HCT116 (cell line): ENCODE measurements around the gene C2CD2L. TPM values are rescaled to one million over a fixed set of nuclear protein-coding genes. Genes with fewer than 3 reads are reported as not detected.
A peak's percentile ranks its signal among the peaks of the same experiment; 100 is the strongest.

Experiments
- ATAC-seq: fragments of 200-7000 bp; cut with Tn5 transposase; 2 replicates; pipeline ENCODE4 v1.9.1; 2020; ENCODE audit warnings: mild to moderate bottlenecking, moderate library complexity
- BruUV-seq: library from RNA; stranded (reverse); fragments of 400-500 nt; replicated peaks from 2 replicates; lab custom pipeline; 2021; lab: Mats Ljungman, UMichigan
- CTCF ChIA-PET: fragments of 300-600 bp; sonication (Branson Sonifier 250); formaldehyde crosslinking; loops from one replicate; lab custom pipeline; 2021; ENCODE audit warnings: antibody characterized with exemption; lab: Charles Lee
- POLR2A ChIA-PET: fragments of 300-600, 350-600 bp; sonication (Branson Sonifier 250); formaldehyde crosslinking; loops from one replicate; lab custom pipeline; 2021; ENCODE audit warnings: antibody characterized with exemption; lab: Charles Lee
- RAD21 ChIA-PET, 2 experiments: fragments of 300-600 bp; sonication (Branson Sonifier 250); formaldehyde crosslinking; loops; one replicate each; lab custom pipeline; 2023; ENCODE audit warnings: low total read pairs in 2 of 2; ENCODE audit not compliant: uncharacterized antibody in 2 of 2, unreplicated experiment in 2 of 2, low non-redundant PET in 1 of 2; lab: Charles Lee
- DNase-seq: peaks from one replicate; pipeline ENCODE4 v3.0.0-alpha.2; 2010; ENCODE audit warnings: low read depth, low spot score
- H2AFZ ChIP-seq: fragments of 200-600 bp; shearing (Covaris generic), sonication (generic); 2 replicates; pipeline ENCODE4 v1.6.1; 2017; ENCODE audit warnings: low read depth, mixed run types, mixed read lengths, antibody characterized with exemption, low read length; ENCODE audit not compliant: poor library complexity, severe bottlenecking
- H3K27ac ChIP-seq: 2 replicates; pipeline ENCODE4 v1.5.1; 2012; ENCODE audit warnings: low read depth, low read length
- H3K27me3 ChIP-seq: fragments of 200-600 bp; sonication (generic); 2 replicates; pipeline ENCODE4 v1.6.1; 2016; ENCODE audit warnings: mixed run types, low read length, mixed read lengths; ENCODE audit not compliant: insufficient read depth
- H3K36me3 ChIP-seq, 2 experiments: fragments of 200-500 bp in 1 of 2; fragments of 200-600 bp in 1 of 2; sonication (Bioruptor generic) in 1 of 2; sonication (generic) in 1 of 2; 2 replicates each; pipeline versions ENCODE4 v1.5.1 to v1.6.1; 2014 to 2016; ENCODE audit warnings: low read length in 2 of 2, inconsistent platforms in 1 of 2, mixed read lengths in 1 of 2, mixed run types in 1 of 2; ENCODE audit not compliant: insufficient read depth in 2 of 2, control insufficient read depth in 1 of 2
- H3K4me1 ChIP-seq, 2 experiments: fragments of 200-600 bp in 1 of 2; sonication (generic) in 1 of 2; 2 replicates each; pipeline versions ENCODE4 v1.5.1 to v1.6.1; 2012 to 2017; ENCODE audit warnings: low read length in 2 of 2, inconsistent platforms in 1 of 2, mild to moderate bottlenecking in 1 of 2, mixed read lengths in 1 of 2, mixed run types in 1 of 2, moderate library complexity in 1 of 2; ENCODE audit not compliant: insufficient read depth in 2 of 2, control insufficient read depth in 1 of 2
- H3K4me2 ChIP-seq: fragments of 200-600 bp; sonication (generic); 2 replicates; pipeline ENCODE4 v1.6.1; 2017; ENCODE audit warnings: mixed run types, low read length, mixed read lengths
- H3K4me3 ChIP-seq, 2 experiments: fragments of 200-600 bp in 1 of 2; sonication (generic) in 1 of 2; replicated peaks in 1 of 2; 2 replicates each; pipeline ENCODE4 v1.5.1; 2011 to 2016; ENCODE audit warnings: low read length in 2 of 2, control low read depth in 1 of 2, low read depth in 1 of 2, mild to moderate bottlenecking in 1 of 2, mixed read lengths in 1 of 2, mixed run types in 1 of 2
- H3K79me2 ChIP-seq: fragments of 200-600 bp; sonication (generic); 2 replicates; pipeline ENCODE4 v1.6.1; 2017; ENCODE audit warnings: mild to moderate bottlenecking, mixed run types, low read length, moderate library complexity, mixed read lengths; ENCODE audit not compliant: insufficient read depth
- H3K9ac ChIP-seq: fragments of 200-600 bp; sonication (generic); 2 replicates; pipeline ENCODE4 v1.6.1; 2016; ENCODE audit warnings: low read length, mixed read lengths
- H3K9me2 ChIP-seq: fragments of 200-600 bp; sonication (generic), shearing (Covaris generic); 2 replicates; pipeline ENCODE4 v1.6.1; 2017; ENCODE audit warnings: mixed run types, mild to moderate bottlenecking, moderate library complexity; ENCODE audit not compliant: insufficient read depth
- H3K9me3 ChIP-seq, 2 experiments: fragments of 200-500 bp in 1 of 2; fragments of 200-600 bp in 1 of 2; sonication (Bioruptor generic) in 1 of 2; sonication (generic) in 1 of 2; 2 replicates each; pipeline ENCODE4 v1.6.1; 2014 to 2017; ENCODE audit warnings: low read length in 2 of 2, mixed read lengths in 2 of 2, inconsistent platforms in 1 of 2, low read depth in 1 of 2, mild to moderate bottlenecking in 1 of 2, mixed run types in 1 of 2, moderate library complexity in 1 of 2; ENCODE audit not compliant: control insufficient read depth in 1 of 2, insufficient read depth in 1 of 2
- H4K20me1 ChIP-seq: fragments of 200-600 bp; sonication (generic), shearing (Covaris generic); 2 replicates; pipeline ENCODE4 v1.6.1; 2017; ENCODE audit warnings: mixed run types, mild to moderate bottlenecking, moderate library complexity; ENCODE audit not compliant: insufficient read depth
- CBX3 ChIP-seq: IDR thresholded peaks from 2 replicates; pipeline ENCODE4 v1.6.1; 2012; ENCODE audit warnings: low read depth
- CEBPB ChIP-seq: IDR thresholded peaks from 2 replicates; pipeline ENCODE4 v1.6.1; 2012; ENCODE audit warnings: low read depth
- EGR1 ChIP-seq: IDR thresholded peaks from 2 replicates; pipeline ENCODE4 v1.6.1; 2012; ENCODE audit warnings: low read depth
- ELF1 ChIP-seq: IDR thresholded peaks from 2 replicates; pipeline ENCODE4 v1.6.1; 2012; ENCODE audit warnings: low read depth, borderline replicate concordance
- EZH2phosphoT487 ChIP-seq: fragments of 200-600 bp; IDR thresholded peaks from 2 replicates; pipeline ENCODE4 v1.6.1; 2018; ENCODE audit warnings: antibody characterized with exemption, borderline replicate concordance
- POLR2AphosphoS5 ChIP-seq: IDR thresholded peaks from 2 replicates; pipeline ENCODE4 v1.6.1; 2011; ENCODE audit warnings: mild to moderate bottlenecking, low read depth, low read length, moderate library complexity
- SIN3A ChIP-seq: IDR thresholded peaks from 2 replicates; pipeline ENCODE4 v1.6.1; 2012; ENCODE audit warnings: low read depth
- SP1 ChIP-seq: IDR thresholded peaks from 2 replicates; pipeline ENCODE4 v1.6.1; 2012; ENCODE audit warnings: low read depth
- YY1 ChIP-seq: IDR thresholded peaks from 2 replicates; pipeline ENCODE4 v1.6.1; 2011; ENCODE audit warnings: low read length, low read depth, moderate library complexity, mild to moderate bottlenecking; ENCODE audit not compliant: insufficient replicate concordance; ENCODE audit errors: extremely low read depth
- ZFX ChIP-seq: fragments of 450-650 bp; IDR thresholded peaks from 2 replicates; pipeline ENCODE4 v1.6.1; 2017
- ZNF274 ChIP-seq: fragments of 200-500 bp; sonication (Bioruptor generic); IDR thresholded peaks from 2 replicates; pipeline ENCODE4 v1.6.1; 2014; ENCODE audit warnings: mild to moderate bottlenecking, low read depth, low read length, inconsistent platforms
- intact Hi-C: fragments of 100-400 bp; cut with micrococcal nuclease; formaldehyde crosslinking; loops from 2 replicates; pipeline ENCODE4 v1.10.0; 2022
- total RNA-seq: library from RNA; stranded (reverse); gene quantifications from one replicate; pipeline ENCODE4 v1.2.1, GENCODE V29; 2021; ENCODE audit not compliant: unreplicated experiment
- TF ChIP-seq, protein P1 (sequence below): IDR thresholded peaks from 2 replicates; pipeline ENCODE4 v1.6.1; 2011; ENCODE audit warnings: mild to moderate bottlenecking, low read length, moderate library complexity; ENCODE audit not compliant: insufficient replicate concordance; ENCODE audit errors: extremely low read depth
- TF ChIP-seq, protein P2 (sequence below), 3 experiments: fragments of 200-600 bp in 1 of 3; sonication (generic) in 1 of 3; IDR thresholded peaks in 2 of 3; conservative IDR thresholded peaks in 1 of 3; 2 replicates each; pipeline ENCODE4 v1.5.1; 2012 to 2017; ENCODE audit warnings: low read depth in 2 of 3, low read length in 2 of 3, antibody characterized with exemption in 1 of 3, borderline replicate concordance in 1 of 3, control low read depth in 1 of 3, mild to moderate bottlenecking in 1 of 3, mixed read lengths in 1 of 3, mixed run types in 1 of 3, moderate library complexity in 1 of 3; ENCODE audit not compliant: insufficient read depth in 1 of 3
- TF ChIP-seq, protein P3 (sequence below): IDR thresholded peaks from 2 replicates; pipeline ENCODE4 v1.6.1; 2012; ENCODE audit warnings: low read depth

C2CD2L gene
- total RNA-seq, 1 experiment from 2014 or later = 12.4 TPM

DNA sequence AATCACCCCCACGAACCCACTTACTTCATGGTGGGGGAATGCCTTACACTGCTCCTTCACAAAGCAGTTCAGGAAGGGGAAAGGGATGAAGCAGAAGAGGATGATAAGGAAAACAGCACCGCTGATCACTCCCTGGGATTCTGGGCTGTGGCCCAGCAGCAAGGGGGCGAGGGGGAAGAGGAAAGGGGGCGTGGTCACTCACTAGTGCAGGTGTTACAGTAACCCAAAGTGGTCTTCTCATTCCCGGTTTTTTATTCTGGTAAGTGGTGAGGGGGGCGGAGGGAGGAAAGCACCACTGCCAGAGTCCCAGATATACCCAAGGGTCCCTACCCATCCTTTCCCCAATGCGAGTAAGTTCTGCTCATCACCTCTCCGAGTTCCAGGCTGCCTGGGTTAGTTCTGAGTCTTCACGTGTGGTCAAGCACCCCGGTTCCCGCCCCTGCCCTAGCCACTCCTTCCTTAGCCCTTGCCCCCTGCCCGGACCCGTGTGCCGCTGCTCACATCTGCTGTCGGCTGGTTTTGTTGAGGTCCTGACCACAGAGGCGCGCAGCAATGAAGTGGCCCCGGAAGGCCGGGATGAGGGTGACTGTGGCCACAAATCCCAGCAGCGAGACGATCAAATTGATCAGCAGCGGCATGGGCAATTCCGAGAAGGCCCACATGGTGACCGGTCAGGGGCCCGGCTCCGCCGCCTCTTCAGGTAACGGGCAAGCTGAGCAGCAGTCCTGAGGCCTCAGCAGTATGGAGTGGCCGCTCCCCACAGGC lies 6.0 kb upstream of the C2CD2L start:
- Histone ChIP-seq H3K36me3 (peaks cover 10 to 25% of the 10 kb centered on the region in 2 experiments; a peak in 3 of 4 replicates), H4K20me1 (no peaks in the 10 kb centered on the region), H3K79me2 (peaks cover 32% of the 10 kb centered on the region), H2AFZ (peak overlapping the region; percentile 87), H3K4me2 (peak overlapping the region; percentile 89), H3K27ac (peak overlapping the region; percentile 96), H3K27me3 (no peaks in the 10 kb centered on the region), H3K9me2 (no peaks in the 10 kb centered on the region), H3K9me3 (no peaks in the 10 kb centered on the region), H3K4me3 (peak overlapping the region; percentile 58 to 78), H3K4me1 (peaks cover 28 to 37% of the 10 kb centered on the region in 2 experiments), H3K9ac (peak overlapping the region; percentile 81)
- DNase-seq (no peak), ATAC-seq (peak; percentile 60)
- ChIA-PET RAD21 (interaction anchor here in 1 of 2 experiments (0.7 to 1.0 kb wide), 2 partner anchors 16 to 20 kb away, joined by 4 to 7 read pairs; partner anchors contain the start of gene HINFP), POLR2A (interaction anchor here (0.8 to 1.9 kb wide), 9 partner anchors 11 to 95 kb away, joined by 3 to 20 read pairs (median 3); partner anchors contain the start of genes HINFP, HMBS, NLRX1 and VPS11), CTCF (interaction anchor here (0.6 to 1.8 kb wide), 8 partner anchors 10 to 273 kb away, joined by 3 to 6 read pairs (median 4); partner anchors contain the start of genes CBL and VPS11)
- intact Hi-C loops = loop anchor here (2.0 to 10.0 kb wide), 6 partner anchors 68 to 371 kb away; partner anchors contain the start of genes NLRX1 and USP2
- TSS peak; percentile 51 for BruUV-seq
- TF ChIP-seq, protein P1, sequence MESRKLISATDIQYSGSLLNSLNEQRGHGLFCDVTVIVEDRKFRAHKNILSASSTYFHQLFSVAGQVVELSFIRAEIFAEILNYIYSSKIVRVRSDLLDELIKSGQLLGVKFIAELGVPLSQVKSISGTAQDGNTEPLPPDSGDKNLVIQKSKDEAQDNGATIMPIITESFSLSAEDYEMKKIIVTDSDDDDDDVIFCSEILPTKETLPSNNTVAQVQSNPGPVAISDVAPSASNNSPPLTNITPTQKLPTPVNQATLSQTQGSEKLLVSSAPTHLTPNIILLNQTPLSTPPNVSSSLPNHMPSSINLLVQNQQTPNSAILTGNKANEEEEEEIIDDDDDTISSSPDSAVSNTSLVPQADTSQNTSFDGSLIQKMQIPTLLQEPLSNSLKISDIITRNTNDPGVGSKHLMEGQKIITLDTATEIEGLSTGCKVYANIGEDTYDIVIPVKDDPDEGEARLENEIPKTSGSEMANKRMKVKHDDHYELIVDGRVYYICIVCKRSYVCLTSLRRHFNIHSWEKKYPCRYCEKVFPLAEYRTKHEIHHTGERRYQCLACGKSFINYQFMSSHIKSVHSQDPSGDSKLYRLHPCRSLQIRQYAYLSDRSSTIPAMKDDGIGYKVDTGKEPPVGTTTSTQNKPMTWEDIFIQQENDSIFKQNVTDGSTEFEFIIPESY = no peak
- TF ChIP-seq EZH2phosphoT487 (no peak), SIN3A (no peak), YY1 (no peak), CEBPB (no peak), POLR2AphosphoS5 (peak; percentile 2; the same call in 1 of the 2 replicates), ZFX (peak; percentile 79), CBX3 (no peak), EGR1 (no peak), ELF1 (no peak), ZNF274 (no peak), SP1 (no peak)
- TF ChIP-seq, protein P2, sequence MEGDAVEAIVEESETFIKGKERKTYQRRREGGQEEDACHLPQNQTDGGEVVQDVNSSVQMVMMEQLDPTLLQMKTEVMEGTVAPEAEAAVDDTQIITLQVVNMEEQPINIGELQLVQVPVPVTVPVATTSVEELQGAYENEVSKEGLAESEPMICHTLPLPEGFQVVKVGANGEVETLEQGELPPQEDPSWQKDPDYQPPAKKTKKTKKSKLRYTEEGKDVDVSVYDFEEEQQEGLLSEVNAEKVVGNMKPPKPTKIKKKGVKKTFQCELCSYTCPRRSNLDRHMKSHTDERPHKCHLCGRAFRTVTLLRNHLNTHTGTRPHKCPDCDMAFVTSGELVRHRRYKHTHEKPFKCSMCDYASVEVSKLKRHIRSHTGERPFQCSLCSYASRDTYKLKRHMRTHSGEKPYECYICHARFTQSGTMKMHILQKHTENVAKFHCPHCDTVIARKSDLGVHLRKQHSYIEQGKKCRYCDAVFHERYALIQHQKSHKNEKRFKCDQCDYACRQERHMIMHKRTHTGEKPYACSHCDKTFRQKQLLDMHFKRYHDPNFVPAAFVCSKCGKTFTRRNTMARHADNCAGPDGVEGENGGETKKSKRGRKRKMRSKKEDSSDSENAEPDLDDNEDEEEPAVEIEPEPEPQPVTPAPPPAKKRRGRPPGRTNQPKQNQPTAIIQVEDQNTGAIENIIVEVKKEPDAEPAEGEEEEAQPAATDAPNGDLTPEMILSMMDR (IDR thresholded peaks at IDR 0.05 in 2 of 3, conservative IDR thresholded peaks at IDR 0.05 in 1 of 3; ENCODE audit: borderline replicate concordance in 1 of 3, insufficient read depth in 1 of 3, low read depth in 2 of 3, low read length in 2 of 3) = 0 out of 6 replicates have a peak, but pooled peaks of 1 of the 3 experiments have one; percentile 15
- TF ChIP-seq, protein P3, sequence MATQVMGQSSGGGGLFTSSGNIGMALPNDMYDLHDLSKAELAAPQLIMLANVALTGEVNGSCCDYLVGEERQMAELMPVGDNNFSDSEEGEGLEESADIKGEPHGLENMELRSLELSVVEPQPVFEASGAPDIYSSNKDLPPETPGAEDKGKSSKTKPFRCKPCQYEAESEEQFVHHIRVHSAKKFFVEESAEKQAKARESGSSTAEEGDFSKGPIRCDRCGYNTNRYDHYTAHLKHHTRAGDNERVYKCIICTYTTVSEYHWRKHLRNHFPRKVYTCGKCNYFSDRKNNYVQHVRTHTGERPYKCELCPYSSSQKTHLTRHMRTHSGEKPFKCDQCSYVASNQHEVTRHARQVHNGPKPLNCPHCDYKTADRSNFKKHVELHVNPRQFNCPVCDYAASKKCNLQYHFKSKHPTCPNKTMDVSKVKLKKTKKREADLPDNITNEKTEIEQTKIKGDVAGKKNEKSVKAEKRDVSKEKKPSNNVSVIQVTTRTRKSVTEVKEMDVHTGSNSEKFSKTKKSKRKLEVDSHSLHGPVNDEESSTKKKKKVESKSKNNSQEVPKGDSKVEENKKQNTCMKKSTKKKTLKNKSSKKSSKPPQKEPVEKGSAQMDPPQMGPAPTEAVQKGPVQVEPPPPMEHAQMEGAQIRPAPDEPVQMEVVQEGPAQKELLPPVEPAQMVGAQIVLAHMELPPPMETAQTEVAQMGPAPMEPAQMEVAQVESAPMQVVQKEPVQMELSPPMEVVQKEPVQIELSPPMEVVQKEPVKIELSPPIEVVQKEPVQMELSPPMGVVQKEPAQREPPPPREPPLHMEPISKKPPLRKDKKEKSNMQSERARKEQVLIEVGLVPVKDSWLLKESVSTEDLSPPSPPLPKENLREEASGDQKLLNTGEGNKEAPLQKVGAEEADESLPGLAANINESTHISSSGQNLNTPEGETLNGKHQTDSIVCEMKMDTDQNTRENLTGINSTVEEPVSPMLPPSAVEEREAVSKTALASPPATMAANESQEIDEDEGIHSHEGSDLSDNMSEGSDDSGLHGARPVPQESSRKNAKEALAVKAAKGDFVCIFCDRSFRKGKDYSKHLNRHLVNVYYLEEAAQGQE = no peak
